Measurements from ENCODE around the gene AKIP1. TPM values are rescaled to one million over a fixed set of nuclear protein-coding genes. Genes with fewer than 3 reads are reported as not detected.

AKIP1 gene
- total and polyA plus RNA-seq, 2 of the 8 experiments (the other 6 are each of a cell fraction or from before 2014, with no cell fraction given): 17.8 to 29.6 TPM

DNA sequence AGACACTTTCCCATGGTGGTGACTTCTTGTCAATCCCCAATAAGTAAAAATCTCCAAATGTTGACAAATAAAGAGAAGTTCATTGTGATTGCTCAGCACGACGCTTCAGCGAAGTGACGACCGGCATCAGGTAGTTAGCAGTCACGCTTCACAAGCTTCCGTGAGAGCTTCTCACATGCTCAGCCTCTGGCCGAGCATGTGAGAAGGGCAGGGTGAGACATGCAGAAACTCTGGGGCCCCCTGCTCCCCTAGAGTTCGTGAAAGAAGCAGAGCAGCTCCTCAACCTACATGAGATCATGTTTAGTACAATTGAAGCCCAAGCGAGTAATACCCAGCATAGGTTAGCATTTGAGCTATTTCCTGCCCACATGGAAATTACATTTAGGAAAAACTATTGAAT lies 26.2 kb downstream of the AKIP1 start:
- no peaks in the 10 kb centered on the region for H3K23me2 ChIP-seq (ENCODE audit: low read depth, low read length)
- no peak overlapping the region for H3K14ac ChIP-seq (ENCODE audit: insufficient read length)
- no peaks in the 10 kb centered on the region for H3K27me3 ChIP-seq (replicated peaks in 1 of 4; ENCODE audit: control insufficient read depth in 3 of 4, extremely low read depth in 1 of 4, insufficient read depth in 3 of 4, low read length in 3 of 4)
- H2AFZ ChIP-seq (ENCODE audit: low read length): no peak overlapping the region
- H2BK15ac ChIP-seq (ENCODE audit: low read length): no peak overlapping the region
- no peak overlapping the region for H3K56ac ChIP-seq (replicated peaks; ENCODE audit: insufficient read length, low read depth, low read length)
- POLR2A ChIA-PET (ENCODE audit: partially characterized antibody): no interaction called here
- H3K79me2 ChIP-seq (ENCODE audit: control insufficient read depth in 1 of 2, insufficient read depth in 2 of 2, low read length in 2 of 2): no peaks in the 10 kb centered on the region
- no peak overlapping the region for H3K9ac ChIP-seq (replicated peaks in 1 of 4; ENCODE audit: extremely low read depth in 1 of 4, low read depth in 3 of 4, low read length in 3 of 4)
- H2BK120ac ChIP-seq (replicated peaks; ENCODE audit: low read depth, low read length): no peak overlapping the region
- H3K27ac ChIP-seq (ENCODE audit: low read depth, low read length): no peak overlapping the region
- DNase-seq (ENCODE audit: low read depth in 1 of 2, low spot score in 2 of 2): no peak
- H4K8ac ChIP-seq (ENCODE audit: extremely low read depth, insufficient read depth, low read length): no peak overlapping the region
- H3K4me1 ChIP-seq (replicated peaks in 1 of 4; ENCODE audit: control insufficient read depth in 3 of 4, insufficient read depth in 4 of 4, low read length in 3 of 4): peaks cover 0 to 7% (median 1%) of the 10 kb centered on the region in 4 experiments; a peak in 2 of 7 replicates
- H3K9me3 ChIP-seq (ENCODE audit: insufficient read depth in 2 of 2, low read depth in 1 of 2, low read length in 1 of 2): no peaks in the 10 kb centered on the region
- H3K4ac ChIP-seq (replicated peaks; ENCODE audit: insufficient read length, low read depth, low read length): no peak overlapping the region
- no peak overlapping the region for H3K4me2 ChIP-seq (ENCODE audit: insufficient read depth in 1 of 2, low read depth in 2 of 2, low read length in 2 of 2)
- no peaks in the 10 kb centered on the region for H3K36me3 ChIP-seq (ENCODE audit: control insufficient read depth in 2 of 4, insufficient read depth in 4 of 4, low read length in 3 of 4)
- H3K4me3 ChIP-seq (ENCODE audit: extremely low read depth in 1 of 4, insufficient read depth in 2 of 4, low read depth in 3 of 4, low read length in 4 of 4): no peak overlapping the region
- no peak for FAIRE-seq
- no peak overlapping the region for H4K5ac ChIP-seq (ENCODE audit: insufficient read length, low read depth, low read length)
- no peaks in the 10 kb centered on the region for H4K20me1 ChIP-seq (replicated peaks in 1 of 2; ENCODE audit: control insufficient read depth in 1 of 2, insufficient read depth in 2 of 2, low read length in 2 of 2)
- H3K18ac ChIP-seq (ENCODE audit: extremely low read depth, low read length): no peak overlapping the region
- no peak overlapping the region for H2BK20ac ChIP-seq (ENCODE audit: low read length)
- 88% methylated on average over 10 of the region's 10 CpGs; no CpG with 5 or more reads in 1 of the 2 experiments for WGBS, 2 experiments (ENCODE audit: extremely low coverage in 1 of 2, insufficient coverage in 1 of 2, insufficient read length in 1 of 2, insufficient replicate concordance in 2 of 2, low coverage in 1 of 2, low lambda C conversion rate in 2 of 2, missing lambda C conversion rate in 1 of 2)
- H2AK5ac ChIP-seq (ENCODE audit: low read depth, low read length): no peak overlapping the region
- no peak overlapping the region for H2BK5ac ChIP-seq (ENCODE audit: low read depth, low read length)
- no peak overlapping the region for H4K91ac ChIP-seq (replicated peaks; ENCODE audit: insufficient read length, low read length)
- CTCF ChIA-PET (ENCODE audit: partially characterized antibody): interaction anchor here (0.8 to 1.9 kb wide), 7 partner anchors 10 to 213 kb away, joined by 3 to 10 read pairs (median 5); no protein-coding TSS in a partner anchor
- H2BK12ac ChIP-seq (ENCODE audit: low read depth, low read length): no peak overlapping the region
- TF ChIP-seq RBBP5 (IDR thresholded peaks at IDR 0.05; ENCODE audit: borderline replicate concordance, low read depth, low read length) (no peak), NANOG (IDR thresholded peaks at IDR 0.05; ENCODE audit: insufficient read depth, low read depth, low read length, poor library complexity, severe bottlenecking) (no peak), SRF (IDR thresholded peaks at IDR 0.05; ENCODE audit: low read depth, low read length) (no peak), CHD2 (IDR thresholded peaks at IDR 0.05; ENCODE audit: low read length) (no peak), HDAC2 (IDR thresholded peaks at IDR 0.05; ENCODE audit: borderline replicate concordance in 1 of 2, low read depth in 2 of 2, low read length in 2 of 2) (no peak)
- H3K79me1 ChIP-seq (ENCODE audit: low read depth, low read length): no peaks in the 10 kb centered on the region
- no peak overlapping the region for H3K23ac ChIP-seq (ENCODE audit: insufficient read length)

All from H1 (cell line).